HCT116 (cell line): ENCODE measurements around the gene PCDHGA9. TPM values are rescaled to one million over a fixed set of nuclear protein-coding genes. Genes with fewer than 3 reads are reported as not detected.

ENCODE experiments used
- ATAC-seq: fragments of 200-7000 bp; cut with Tn5 transposase; 2 replicates; pipeline ENCODE4 v1.9.1; 2020; ENCODE audit warnings: mild to moderate bottlenecking, moderate library complexity
- BruUV-seq: library from RNA; stranded (reverse); fragments of 400-500 nt; replicated peaks from 2 replicates; lab custom pipeline; 2021; lab: Mats Ljungman, UMichigan
- CTCF ChIA-PET: fragments of 300-600 bp; sonication (Branson Sonifier 250); formaldehyde crosslinking; loops from one replicate; lab custom pipeline; 2021; ENCODE audit warnings: antibody characterized with exemption; lab: Charles Lee
- POLR2A ChIA-PET: fragments of 300-600, 350-600 bp; sonication (Branson Sonifier 250); formaldehyde crosslinking; loops from one replicate; lab custom pipeline; 2021; ENCODE audit warnings: antibody characterized with exemption; lab: Charles Lee
- RAD21 ChIA-PET, 2 experiments: fragments of 300-600 bp; sonication (Branson Sonifier 250); formaldehyde crosslinking; loops; one replicate each; lab custom pipeline; 2023; ENCODE audit warnings: low total read pairs in 2 of 2; ENCODE audit not compliant: uncharacterized antibody in 2 of 2, unreplicated experiment in 2 of 2, low non-redundant PET in 1 of 2; lab: Charles Lee
- DNase-seq: peaks from one replicate; pipeline ENCODE4 v3.0.0-alpha.2; 2010; ENCODE audit warnings: low read depth, low spot score
- H2AFZ ChIP-seq: fragments of 200-600 bp; shearing (Covaris generic), sonication (generic); 2 replicates; pipeline ENCODE4 v1.6.1; 2017; ENCODE audit warnings: low read depth, mixed run types, mixed read lengths, antibody characterized with exemption, low read length; ENCODE audit not compliant: poor library complexity, severe bottlenecking
- H3K27ac ChIP-seq: 2 replicates; pipeline ENCODE4 v1.5.1; 2012; ENCODE audit warnings: low read depth, low read length
- H3K27me3 ChIP-seq: fragments of 200-600 bp; sonication (generic); 2 replicates; pipeline ENCODE4 v1.6.1; 2016; ENCODE audit warnings: mixed run types, low read length, mixed read lengths; ENCODE audit not compliant: insufficient read depth
- H3K36me3 ChIP-seq, 2 experiments: fragments of 200-500 bp in 1 of 2; fragments of 200-600 bp in 1 of 2; sonication (Bioruptor generic) in 1 of 2; sonication (generic) in 1 of 2; 2 replicates each; pipeline versions ENCODE4 v1.5.1 to v1.6.1; 2014 to 2016; ENCODE audit warnings: low read length in 2 of 2, inconsistent platforms in 1 of 2, mixed read lengths in 1 of 2, mixed run types in 1 of 2; ENCODE audit not compliant: insufficient read depth in 2 of 2, control insufficient read depth in 1 of 2
- H3K4me1 ChIP-seq, 2 experiments: fragments of 200-600 bp in 1 of 2; sonication (generic) in 1 of 2; 2 replicates each; pipeline versions ENCODE4 v1.5.1 to v1.6.1; 2012 to 2017; ENCODE audit warnings: low read length in 2 of 2, inconsistent platforms in 1 of 2, mild to moderate bottlenecking in 1 of 2, mixed read lengths in 1 of 2, mixed run types in 1 of 2, moderate library complexity in 1 of 2; ENCODE audit not compliant: insufficient read depth in 2 of 2, control insufficient read depth in 1 of 2
- H3K4me2 ChIP-seq: fragments of 200-600 bp; sonication (generic); 2 replicates; pipeline ENCODE4 v1.6.1; 2017; ENCODE audit warnings: mixed run types, low read length, mixed read lengths
- H3K4me3 ChIP-seq, 2 experiments: fragments of 200-600 bp in 1 of 2; sonication (generic) in 1 of 2; replicated peaks in 1 of 2; 2 replicates each; pipeline ENCODE4 v1.5.1; 2011 to 2016; ENCODE audit warnings: low read length in 2 of 2, control low read depth in 1 of 2, low read depth in 1 of 2, mild to moderate bottlenecking in 1 of 2, mixed read lengths in 1 of 2, mixed run types in 1 of 2
- H3K79me2 ChIP-seq: fragments of 200-600 bp; sonication (generic); 2 replicates; pipeline ENCODE4 v1.6.1; 2017; ENCODE audit warnings: mild to moderate bottlenecking, mixed run types, low read length, moderate library complexity, mixed read lengths; ENCODE audit not compliant: insufficient read depth
- H3K9ac ChIP-seq: fragments of 200-600 bp; sonication (generic); 2 replicates; pipeline ENCODE4 v1.6.1; 2016; ENCODE audit warnings: low read length, mixed read lengths
- H3K9me2 ChIP-seq: fragments of 200-600 bp; sonication (generic), shearing (Covaris generic); 2 replicates; pipeline ENCODE4 v1.6.1; 2017; ENCODE audit warnings: mixed run types, mild to moderate bottlenecking, moderate library complexity; ENCODE audit not compliant: insufficient read depth
- H3K9me3 ChIP-seq, 2 experiments: fragments of 200-500 bp in 1 of 2; fragments of 200-600 bp in 1 of 2; sonication (Bioruptor generic) in 1 of 2; sonication (generic) in 1 of 2; 2 replicates each; pipeline ENCODE4 v1.6.1; 2014 to 2017; ENCODE audit warnings: low read length in 2 of 2, mixed read lengths in 2 of 2, inconsistent platforms in 1 of 2, low read depth in 1 of 2, mild to moderate bottlenecking in 1 of 2, mixed run types in 1 of 2, moderate library complexity in 1 of 2; ENCODE audit not compliant: control insufficient read depth in 1 of 2, insufficient read depth in 1 of 2
- H4K20me1 ChIP-seq: fragments of 200-600 bp; sonication (generic), shearing (Covaris generic); 2 replicates; pipeline ENCODE4 v1.6.1; 2017; ENCODE audit warnings: mixed run types, mild to moderate bottlenecking, moderate library complexity; ENCODE audit not compliant: insufficient read depth
- CEBPB ChIP-seq: IDR thresholded peaks from 2 replicates; pipeline ENCODE4 v1.6.1; 2012; ENCODE audit warnings: low read depth
- EGR1 ChIP-seq: IDR thresholded peaks from 2 replicates; pipeline ENCODE4 v1.6.1; 2012; ENCODE audit warnings: low read depth
- EZH2phosphoT487 ChIP-seq: fragments of 200-600 bp; IDR thresholded peaks from 2 replicates; pipeline ENCODE4 v1.6.1; 2018; ENCODE audit warnings: antibody characterized with exemption, borderline replicate concordance
- POLR2AphosphoS5 ChIP-seq: IDR thresholded peaks from 2 replicates; pipeline ENCODE4 v1.6.1; 2011; ENCODE audit warnings: mild to moderate bottlenecking, low read depth, low read length, moderate library complexity
- RAD21 ChIP-seq: IDR thresholded peaks from 2 replicates; pipeline ENCODE4 v1.6.1; 2012; ENCODE audit warnings: low read depth, mild to moderate bottlenecking
- SIN3A ChIP-seq: IDR thresholded peaks from 2 replicates; pipeline ENCODE4 v1.6.1; 2012; ENCODE audit warnings: low read depth
- ZBTB33 ChIP-seq: IDR thresholded peaks from 2 replicates; pipeline ENCODE4 v1.6.1; 2011; ENCODE audit warnings: mild to moderate bottlenecking, low read length, moderate library complexity; ENCODE audit not compliant: insufficient replicate concordance; ENCODE audit errors: extremely low read depth
- ZFX ChIP-seq: fragments of 450-650 bp; IDR thresholded peaks from 2 replicates; pipeline ENCODE4 v1.6.1; 2017
- ZNF274 ChIP-seq: fragments of 200-500 bp; sonication (Bioruptor generic); IDR thresholded peaks from 2 replicates; pipeline ENCODE4 v1.6.1; 2014; ENCODE audit warnings: mild to moderate bottlenecking, low read depth, low read length, inconsistent platforms
- intact Hi-C: fragments of 100-400 bp; cut with micrococcal nuclease; formaldehyde crosslinking; loops from 2 replicates; pipeline ENCODE4 v1.10.0; 2022
- total RNA-seq: library from RNA; stranded (reverse); gene quantifications from one replicate; pipeline ENCODE4 v1.2.1, GENCODE V29; 2021; ENCODE audit not compliant: unreplicated experiment
- TF ChIP-seq, protein P1 (sequence below): IDR thresholded peaks from 2 replicates; pipeline ENCODE4 v1.6.1; 2012; ENCODE audit warnings: low read depth
- TF ChIP-seq, protein P2 (sequence below): IDR thresholded peaks from 2 replicates; pipeline ENCODE4 v1.6.1; 2012

Gene PCDHGA9
- total RNA-seq, 1 experiment from 2014 or later, result 0.34 TPM

DNA sequence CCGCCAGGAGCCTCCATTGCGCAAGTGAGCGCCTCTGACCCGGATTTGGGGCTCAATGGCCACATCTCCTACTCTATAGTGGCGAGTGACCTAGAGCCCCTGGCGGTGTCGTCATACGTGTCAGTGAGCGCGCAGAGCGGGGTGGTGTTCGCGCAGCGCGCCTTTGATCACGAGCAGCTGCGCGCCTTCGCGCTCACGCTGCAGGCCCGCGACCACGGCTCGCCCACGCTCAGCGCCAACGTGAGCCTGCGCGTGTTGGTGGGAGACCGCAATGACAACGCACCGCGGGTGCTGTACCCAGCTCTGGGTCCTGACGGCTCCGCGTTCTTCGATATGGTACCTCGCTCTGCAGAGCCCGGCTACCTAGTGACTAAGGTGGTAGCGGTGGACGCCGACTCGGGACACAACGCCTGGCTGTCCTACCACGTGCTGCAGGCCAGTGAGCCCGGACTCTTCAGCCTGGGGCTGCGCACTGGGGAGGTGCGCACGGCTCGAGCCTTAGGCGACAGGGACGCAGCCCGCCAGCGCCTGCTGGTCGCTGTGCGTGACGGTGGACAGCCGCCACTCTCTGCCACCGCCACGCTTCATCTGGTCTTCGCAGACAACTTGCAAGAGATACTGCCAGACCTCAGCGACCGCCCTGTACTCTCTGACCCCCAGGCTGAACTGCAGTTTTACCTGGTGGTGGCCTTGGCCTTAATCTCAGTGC lies 7.2 kb downstream of the PCDHGA9 start (continued):
- TF ChIP-seq ZBTB33, result no peak
- TF ChIP-seq, protein P1, sequence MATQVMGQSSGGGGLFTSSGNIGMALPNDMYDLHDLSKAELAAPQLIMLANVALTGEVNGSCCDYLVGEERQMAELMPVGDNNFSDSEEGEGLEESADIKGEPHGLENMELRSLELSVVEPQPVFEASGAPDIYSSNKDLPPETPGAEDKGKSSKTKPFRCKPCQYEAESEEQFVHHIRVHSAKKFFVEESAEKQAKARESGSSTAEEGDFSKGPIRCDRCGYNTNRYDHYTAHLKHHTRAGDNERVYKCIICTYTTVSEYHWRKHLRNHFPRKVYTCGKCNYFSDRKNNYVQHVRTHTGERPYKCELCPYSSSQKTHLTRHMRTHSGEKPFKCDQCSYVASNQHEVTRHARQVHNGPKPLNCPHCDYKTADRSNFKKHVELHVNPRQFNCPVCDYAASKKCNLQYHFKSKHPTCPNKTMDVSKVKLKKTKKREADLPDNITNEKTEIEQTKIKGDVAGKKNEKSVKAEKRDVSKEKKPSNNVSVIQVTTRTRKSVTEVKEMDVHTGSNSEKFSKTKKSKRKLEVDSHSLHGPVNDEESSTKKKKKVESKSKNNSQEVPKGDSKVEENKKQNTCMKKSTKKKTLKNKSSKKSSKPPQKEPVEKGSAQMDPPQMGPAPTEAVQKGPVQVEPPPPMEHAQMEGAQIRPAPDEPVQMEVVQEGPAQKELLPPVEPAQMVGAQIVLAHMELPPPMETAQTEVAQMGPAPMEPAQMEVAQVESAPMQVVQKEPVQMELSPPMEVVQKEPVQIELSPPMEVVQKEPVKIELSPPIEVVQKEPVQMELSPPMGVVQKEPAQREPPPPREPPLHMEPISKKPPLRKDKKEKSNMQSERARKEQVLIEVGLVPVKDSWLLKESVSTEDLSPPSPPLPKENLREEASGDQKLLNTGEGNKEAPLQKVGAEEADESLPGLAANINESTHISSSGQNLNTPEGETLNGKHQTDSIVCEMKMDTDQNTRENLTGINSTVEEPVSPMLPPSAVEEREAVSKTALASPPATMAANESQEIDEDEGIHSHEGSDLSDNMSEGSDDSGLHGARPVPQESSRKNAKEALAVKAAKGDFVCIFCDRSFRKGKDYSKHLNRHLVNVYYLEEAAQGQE, result no peak
- TF ChIP-seq CEBPB, result no peak
- TF ChIP-seq, protein P2, sequence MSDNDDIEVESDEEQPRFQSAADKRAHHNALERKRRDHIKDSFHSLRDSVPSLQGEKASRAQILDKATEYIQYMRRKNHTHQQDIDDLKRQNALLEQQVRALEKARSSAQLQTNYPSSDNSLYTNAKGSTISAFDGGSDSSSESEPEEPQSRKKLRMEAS, result no peak
- TF ChIP-seq EGR1, result no peak
- TF ChIP-seq, all 23 proteins: peak for 0

GRCh38 chr5:141411575-141411974 lies 9.0 kb downstream of the PCDHGA9 start:
- H3K4me1 ChIP-seq, result peaks cover 2 to 5% of the 10 kb centered on the region in 2 experiments; a peak in 1 of 4 replicates
- no peak overlapping the region for H3K9ac ChIP-seq
- H4K20me1 ChIP-seq, result no peaks in the 10 kb centered on the region
- intact Hi-C loops, result no loop called here
- H3K36me3 ChIP-seq, result no peaks in the 10 kb centered on the region
- ATAC-seq, result no peak
- no peaks in the 10 kb centered on the region for H3K79me2 ChIP-seq
- H3K9me3 ChIP-seq, result no peaks in the 10 kb centered on the region; a peak in 1 of 4 replicates
- ChIA-PET CTCF (interaction anchor here (3.4 kb wide), 1 partner anchor 152 kb away, joined by 73 read pairs; no protein-coding TSS in a partner anchor), RAD21 (no interaction called here), POLR2A (no interaction called here)
- H3K4me2 ChIP-seq, result no peak overlapping the region
- no peak for DNase-seq
- H3K27me3 ChIP-seq, result no peaks in the 10 kb centered on the region
- H3K9me2 ChIP-seq, result no peaks in the 10 kb centered on the region
- H3K27ac ChIP-seq, result no peak overlapping the region
- no peak overlapping the region for H2AFZ ChIP-seq
- H3K4me3 ChIP-seq, result no peak overlapping the region
- no TSS peak for BruUV-seq
- TF ChIP-seq EZH2phosphoT487 (no peak), ZFX (no peak), POLR2AphosphoS5 (no peak), EGR1 (no peak), SIN3A (no peak), ZNF274 (no peak), ZBTB33 (no peak), RAD21 (no peak)
- TF ChIP-seq, protein P1, result no peak
